ACHN (cell line): Measurements from ENCODE around the gene CXCL14.

ENCODE experiments used
- DNase-seq: peaks from one replicate; pipeline ENCODE4 v3.0.0-alpha.2; 2015
- in situ Hi-C: cut with HindIII; loops from 2 replicates; pipeline ENCODE4 v1.10.0; 2017; ENCODE audit warnings: low sequenced_read_pairs, low pct_ligation_motif_present, low pct_unique_long_range_greater_than_20kb

The CXCL14 gene

DNA sequence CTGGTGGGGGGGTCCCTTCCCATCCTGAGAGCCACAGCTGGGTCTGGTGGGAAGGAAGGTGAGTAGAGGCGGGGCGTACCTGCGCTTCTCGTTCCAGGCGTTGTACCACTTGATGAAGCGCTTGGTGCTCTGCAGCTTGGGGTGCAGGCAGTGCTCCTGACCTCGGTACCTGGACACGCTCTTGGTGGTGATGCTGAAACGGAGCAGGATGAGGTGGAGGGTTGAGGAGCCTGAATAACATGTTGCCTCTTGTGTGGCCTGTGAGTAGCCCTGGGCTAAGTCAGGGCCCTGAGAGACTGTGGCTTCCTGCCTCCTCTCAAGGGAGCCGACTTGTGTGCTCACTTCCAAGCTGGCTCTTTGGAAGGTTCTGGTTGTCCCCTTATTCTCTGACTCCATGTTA is 4.3 kb downstream of the CXCL14 start:
- DNase-seq, result no peak
- in situ Hi-C loops, result loop anchor here (25.0 kb wide), 1 partner anchor 163 kb away; no protein-coding TSS in a partner anchor

DNA sequence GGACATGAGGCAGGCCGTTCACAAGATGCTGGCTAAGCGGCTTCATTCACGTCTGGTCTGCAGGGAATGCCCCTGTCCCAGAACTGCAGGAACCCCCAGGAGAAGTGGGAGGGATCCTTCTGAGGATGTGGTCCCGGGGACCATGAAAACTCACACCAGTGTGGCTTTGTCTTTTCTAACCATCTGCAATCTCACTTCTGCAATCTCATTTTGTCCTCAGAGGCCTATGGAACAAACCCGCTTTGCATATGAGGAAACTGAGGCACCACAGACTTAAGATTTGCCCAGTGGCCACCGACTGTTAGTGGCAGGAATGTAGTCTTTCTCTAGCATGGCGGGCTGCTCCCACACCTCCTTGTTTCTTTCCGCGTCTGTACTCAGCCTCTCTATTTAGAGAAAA is 6.9 kb downstream of the CXCL14 start:
- in situ Hi-C loops, result loop anchor here (25.0 kb wide), 1 partner anchor 165 kb away; no protein-coding TSS in a partner anchor
- DNase-seq, result no peak

DNA sequence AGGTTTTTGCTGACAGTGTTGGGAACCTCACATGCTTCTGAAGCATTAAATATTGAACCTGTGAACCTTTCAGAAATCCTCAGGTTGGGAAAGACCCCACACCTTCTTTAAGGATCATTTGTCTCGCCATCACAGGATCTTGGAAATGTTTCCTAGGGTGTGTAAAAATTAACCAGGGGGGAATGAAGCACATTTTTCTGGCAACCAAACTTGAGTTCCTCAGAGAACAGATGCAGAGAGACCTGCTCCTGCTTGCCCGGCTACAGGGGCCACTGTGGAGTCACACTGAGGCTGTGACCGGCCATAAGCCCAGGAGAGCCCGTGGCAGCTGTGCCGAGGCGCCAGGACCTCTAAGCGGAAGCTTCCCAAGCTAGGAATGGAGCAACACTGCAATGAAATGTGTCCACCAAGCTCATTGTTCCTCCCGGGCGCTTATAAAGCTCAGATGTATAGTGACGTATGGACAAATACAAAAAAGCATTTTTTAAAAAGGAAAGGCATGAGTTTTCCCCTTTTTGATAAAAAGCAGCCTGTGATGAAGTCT is 7.7 kb downstream of the CXCL14 start:
- peak; percentile 25 for DNase-seq
- in situ Hi-C loops, result loop anchor here (25.0 kb wide), 1 partner anchor 166 kb away; no protein-coding TSS in a partner anchor

DNA sequence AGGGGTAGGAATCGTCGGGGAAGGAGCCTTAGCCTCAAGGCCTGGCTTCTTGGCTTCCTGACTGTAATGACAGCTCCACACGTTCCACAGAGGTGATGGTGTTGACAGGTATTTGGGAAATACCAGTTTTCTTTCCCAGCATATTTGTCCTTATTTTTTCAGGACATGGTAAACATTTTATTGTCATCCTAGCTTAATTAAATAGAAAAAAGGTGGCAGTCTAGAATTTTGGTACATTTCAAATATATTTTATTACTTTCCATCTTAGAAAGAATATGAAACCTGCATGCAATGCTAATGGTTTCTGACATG is 8.4 kb downstream of the CXCL14 start:
- DNase-seq, result no peak
- in situ Hi-C loops, result loop anchor here (25.0 kb wide), 1 partner anchor 167 kb away; no protein-coding TSS in a partner anchor

DNA sequence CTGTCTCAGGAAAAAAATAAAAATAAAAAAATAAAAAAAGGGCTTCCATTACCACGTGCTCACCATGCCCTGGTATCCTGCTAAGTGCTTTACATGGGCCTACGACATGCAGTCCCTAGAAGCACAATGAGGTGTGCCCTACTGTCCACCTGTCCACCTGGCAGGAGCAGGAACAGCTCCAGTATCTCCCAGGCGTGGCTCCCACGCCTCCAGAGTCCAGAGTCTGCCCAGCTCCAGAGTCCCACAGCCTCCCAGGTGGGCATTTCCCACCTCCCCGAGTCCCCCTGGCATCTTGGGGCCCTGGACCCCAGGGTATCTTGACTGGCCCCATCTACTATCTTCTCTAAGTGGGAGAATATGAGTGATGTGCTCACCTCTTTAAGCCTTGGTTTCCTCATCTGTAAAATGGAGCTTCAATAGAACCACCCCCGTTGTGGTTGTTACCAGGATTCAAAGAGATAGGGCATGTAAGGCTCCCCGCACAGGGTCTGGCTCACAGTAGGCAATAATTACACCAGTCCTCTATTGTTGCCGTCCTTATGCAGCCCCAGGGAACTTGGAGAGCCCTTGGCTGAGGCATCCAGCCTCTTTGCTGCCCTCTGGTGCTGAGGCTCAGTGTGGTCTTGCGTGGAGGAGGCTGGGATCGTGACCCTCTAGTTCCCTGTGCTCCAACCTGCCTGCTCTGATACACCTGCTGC is 8.9 kb downstream of the CXCL14 start:
- in situ Hi-C loops, result loop anchor here (25.0 kb wide), 1 partner anchor 167 kb away; no protein-coding TSS in a partner anchor

DNA sequence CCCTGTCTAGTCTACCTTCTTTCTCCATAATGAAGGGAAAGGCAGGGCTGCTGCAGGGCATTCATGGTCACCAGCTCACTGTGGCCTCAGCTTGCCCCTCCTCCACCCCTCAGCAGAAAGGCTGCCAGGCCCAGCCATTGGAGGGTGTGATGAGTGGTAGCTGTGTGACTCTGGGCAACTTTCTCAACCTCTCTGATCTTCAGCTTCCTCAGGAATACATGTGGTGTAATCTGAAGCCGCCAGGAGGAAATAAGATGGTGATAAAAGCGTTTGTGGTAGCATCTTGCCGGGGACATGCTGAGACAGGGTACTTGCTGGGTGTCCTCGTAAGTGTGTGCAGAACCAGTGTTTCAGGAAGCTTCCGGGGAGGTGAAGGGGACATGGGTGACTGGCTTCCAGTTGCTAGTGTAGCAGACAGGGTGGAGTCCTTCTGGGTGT is 9.8 kb downstream of the CXCL14 start:
- DNase-seq, result no peak
- in situ Hi-C loops, result loop anchor here (25.0 kb wide), 1 partner anchor 168 kb away; no protein-coding TSS in a partner anchor

More for the DNA sequence above, 8.9 kb downstream of the CXCL14 start:
- peak; percentile 64 for DNase-seq

DNA sequence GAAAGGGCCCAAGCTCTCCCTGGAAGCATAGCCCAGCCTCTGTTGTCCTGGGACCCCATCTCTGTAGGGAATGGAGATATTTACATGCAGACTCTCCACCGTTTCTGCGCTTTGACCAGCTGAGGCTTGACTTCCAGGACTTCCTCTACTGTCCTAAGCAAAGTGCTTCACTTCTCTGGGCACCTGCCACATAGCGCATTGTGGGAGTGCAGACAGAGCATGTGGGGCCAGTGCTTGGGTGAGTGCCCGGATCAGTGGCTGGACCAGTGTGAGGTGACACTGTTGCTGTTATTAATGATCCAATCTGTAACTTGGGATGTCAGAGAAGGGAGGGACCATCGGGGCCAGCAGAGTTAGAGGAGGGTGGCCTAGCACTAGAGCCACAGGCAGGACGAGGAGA is 10.5 kb downstream of the CXCL14 start:
- in situ Hi-C loops, result loop anchor here (25.0 kb wide), 1 partner anchor 169 kb away; no protein-coding TSS in a partner anchor
- no peak for DNase-seq

DNA sequence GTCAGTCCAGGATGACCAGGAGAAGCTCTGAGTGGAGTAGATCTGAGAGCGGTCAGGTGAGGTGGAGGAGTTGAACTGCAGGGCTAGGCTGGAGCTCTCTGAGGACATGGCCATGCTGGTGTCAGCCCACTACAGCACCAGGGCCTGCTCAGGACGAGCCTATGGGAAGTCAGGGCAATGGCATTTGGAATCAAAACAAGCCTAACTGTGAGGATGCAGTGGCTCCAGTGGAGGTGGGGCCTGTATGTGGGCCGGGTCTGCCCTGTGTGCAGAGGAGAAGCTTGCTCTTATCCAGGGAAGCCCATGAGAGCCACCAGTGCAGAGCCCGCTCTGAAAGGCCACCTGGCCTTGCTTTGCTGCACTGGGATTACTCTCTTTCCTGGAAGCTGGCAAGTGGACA is 11.1 kb downstream of the CXCL14 start:
- DNase-seq, result no peak
- in situ Hi-C loops, result loop anchor here (25.0 kb wide), 1 partner anchor 170 kb away; no protein-coding TSS in a partner anchor

DNA sequence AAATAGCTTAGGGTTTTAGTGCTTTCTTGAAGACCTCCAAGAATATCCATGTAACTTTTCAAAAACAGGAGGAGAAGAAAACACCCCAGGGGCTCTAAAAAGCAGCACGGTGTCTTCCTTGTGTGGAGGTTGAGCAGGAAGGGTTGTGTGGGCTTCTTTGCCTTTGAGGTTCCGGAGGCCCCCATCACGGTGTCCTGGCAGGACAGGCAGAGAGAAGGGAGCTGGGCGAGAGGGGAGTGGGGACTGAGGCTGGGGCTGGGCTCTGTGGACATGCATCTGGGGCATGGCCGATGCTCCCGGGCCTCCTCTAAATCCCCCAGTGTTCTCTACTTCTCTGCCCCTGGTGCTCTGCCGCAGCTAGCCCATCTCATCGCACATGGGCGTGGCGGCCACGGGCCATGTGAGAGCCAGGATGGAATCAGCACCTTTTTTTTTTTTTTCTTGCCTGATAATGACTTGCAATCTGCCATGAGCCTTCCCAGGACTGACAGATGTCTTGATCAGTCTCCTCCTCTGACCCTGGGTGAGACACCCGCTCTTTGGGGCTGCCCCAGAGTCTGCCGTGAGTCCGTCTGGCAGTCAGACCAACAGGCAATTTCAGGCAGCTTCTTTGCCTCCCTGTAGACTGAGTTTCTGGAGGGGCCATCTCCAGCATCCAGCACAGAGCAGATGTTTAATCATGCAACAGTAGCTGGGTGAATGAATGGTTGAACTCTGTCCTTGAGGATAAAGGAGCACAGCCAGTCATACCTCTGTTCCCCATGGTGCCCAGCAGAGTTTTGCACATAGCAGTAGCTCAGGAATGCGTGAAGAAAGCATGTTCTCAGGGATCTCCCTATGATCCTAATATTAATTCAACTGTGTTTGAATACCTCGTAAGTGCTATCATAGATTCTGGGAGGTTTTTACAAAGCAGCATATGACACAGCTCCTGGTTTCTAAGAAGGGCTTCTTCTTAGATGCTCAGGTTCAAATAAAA is 12.1 kb downstream of the CXCL14 start:
- in situ Hi-C loops, result loop anchor here (25.0 kb wide), 1 partner anchor 171 kb away; no protein-coding TSS in a partner anchor
- DNase-seq, result no peak

DNA sequence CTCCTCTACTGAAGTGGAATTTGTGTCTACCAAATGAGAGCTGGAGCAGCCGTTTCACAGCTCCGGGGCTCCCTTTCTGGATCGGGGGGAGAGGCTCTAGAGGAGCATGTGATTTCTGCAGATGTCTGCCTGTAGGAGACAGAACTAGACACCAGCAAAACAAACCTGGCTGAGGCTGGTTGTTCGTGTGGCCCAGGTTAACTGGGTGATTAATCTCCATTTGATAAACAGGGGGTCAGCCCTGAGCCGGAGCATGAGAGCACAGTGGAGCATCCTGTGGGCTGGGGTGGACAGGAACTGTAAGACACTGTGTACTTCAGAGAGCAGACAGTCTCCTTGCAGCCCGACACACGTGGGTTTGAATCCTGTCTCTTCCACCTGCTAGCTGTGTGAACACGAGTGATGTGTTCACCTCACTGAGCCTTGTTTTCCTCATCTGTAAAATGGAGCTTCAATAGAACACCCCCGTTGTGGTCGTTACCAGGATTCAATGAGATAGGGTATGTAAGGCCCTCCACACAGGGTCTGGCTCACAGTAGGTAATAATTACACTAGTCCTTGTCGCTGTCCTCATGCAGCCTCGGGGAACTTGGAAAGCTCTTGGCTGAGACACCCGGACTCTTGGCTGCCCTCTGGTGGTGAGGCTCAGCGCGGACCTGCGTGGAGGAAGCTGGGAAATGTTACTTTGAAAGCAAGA is 12.9 kb downstream of the CXCL14 start:
- DNase-seq, result peak; percentile 53
- in situ Hi-C loops, result loop anchor here (25.0 kb wide), 1 partner anchor 171 kb away; no protein-coding TSS in a partner anchor

DNA sequence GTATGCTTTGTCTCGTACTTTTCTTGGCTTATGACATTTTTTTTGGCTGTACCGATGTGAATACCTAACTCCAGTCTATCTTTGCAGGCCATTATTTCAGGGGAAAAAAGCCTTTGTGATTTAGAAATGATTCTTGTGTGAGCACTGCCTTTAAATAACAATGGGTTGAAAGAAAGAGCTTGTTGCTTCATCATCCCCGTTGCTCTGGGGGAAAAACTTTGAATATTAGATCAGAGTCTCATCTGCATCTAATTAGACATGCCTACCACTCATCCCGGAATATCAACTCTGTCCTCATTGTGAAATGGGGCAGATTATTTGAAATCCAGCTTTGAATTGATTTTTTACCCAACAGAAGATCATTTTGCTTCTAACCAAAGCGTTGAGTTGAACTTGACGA is 13.5 kb downstream of the CXCL14 start:
- in situ Hi-C loops, result loop anchor here (25.0 kb wide), 1 partner anchor 172 kb away; no protein-coding TSS in a partner anchor
- DNase-seq, result no peak

DNA sequence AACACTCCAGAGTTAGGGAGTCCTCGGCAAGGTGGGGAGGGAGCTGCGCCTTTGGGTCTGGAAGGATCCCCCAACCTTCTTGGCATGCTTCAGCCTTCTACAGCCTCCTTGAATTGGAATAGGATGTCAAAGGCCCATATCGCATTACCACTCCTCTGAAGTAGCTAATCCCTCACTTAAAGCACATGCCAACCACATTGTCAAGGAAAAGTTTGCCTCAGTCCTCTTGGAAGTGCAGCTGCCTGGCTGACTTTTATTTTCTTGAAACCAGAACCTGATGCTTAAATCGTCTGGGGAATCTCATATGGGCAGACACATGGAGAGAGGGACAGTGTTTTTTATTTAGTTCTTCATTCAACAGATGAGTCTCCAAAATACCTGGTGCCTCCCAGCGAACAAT is 14.5 kb downstream of the CXCL14 start:
- in situ Hi-C loops, result loop anchor here (25.0 kb wide), 1 partner anchor 173 kb away; no protein-coding TSS in a partner anchor
- no peak for DNase-seq

DNA sequence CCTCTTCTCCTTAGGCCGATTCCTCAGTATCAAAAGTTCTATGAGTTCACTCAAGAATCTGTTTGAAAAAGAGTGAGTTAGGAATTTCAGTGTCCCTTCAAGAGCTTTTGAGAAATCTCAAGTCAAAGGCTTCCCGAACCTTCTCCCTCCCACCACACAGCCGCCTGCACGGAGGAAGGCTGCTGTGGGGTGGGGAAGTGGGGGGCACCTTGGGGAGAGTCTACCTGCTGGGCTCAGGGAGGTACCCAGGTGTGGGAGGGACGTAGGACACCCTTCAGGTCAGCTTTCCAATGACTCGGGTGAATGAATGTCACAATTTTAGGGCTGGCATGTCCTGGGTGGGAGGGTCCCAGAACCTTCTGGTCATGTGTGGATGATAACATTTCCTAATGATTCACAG is 17.5 kb downstream of the CXCL14 start:
- in situ Hi-C loops, result loop anchor here (25.0 kb wide), 1 partner anchor 176 kb away; no protein-coding TSS in a partner anchor
- DNase-seq, result no peak

DNA sequence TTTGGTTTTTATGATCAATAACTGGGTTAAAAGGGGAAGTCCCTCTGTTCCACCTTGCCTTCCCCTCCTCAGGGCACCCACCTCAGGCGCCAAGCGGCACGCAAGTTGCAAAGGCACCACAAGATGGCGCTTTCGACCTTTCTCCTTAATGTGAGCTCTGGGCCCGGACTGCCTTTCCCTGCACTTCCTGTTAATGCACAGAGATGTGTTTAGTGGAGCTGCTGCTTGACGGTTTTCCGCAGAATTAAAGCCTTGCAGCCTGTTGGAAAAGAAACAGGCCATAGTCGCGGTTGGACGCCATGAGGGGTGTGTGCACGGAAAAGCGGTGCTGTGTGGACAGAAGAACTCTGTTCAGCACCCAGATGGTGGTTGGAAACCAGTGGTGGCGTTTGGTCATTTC is 17.9 kb downstream of the CXCL14 start:
- in situ Hi-C loops, result loop anchor here (25.0 kb wide), 1 partner anchor 176 kb away; no protein-coding TSS in a partner anchor
- DNase-seq, result peak; percentile 76

DNA sequence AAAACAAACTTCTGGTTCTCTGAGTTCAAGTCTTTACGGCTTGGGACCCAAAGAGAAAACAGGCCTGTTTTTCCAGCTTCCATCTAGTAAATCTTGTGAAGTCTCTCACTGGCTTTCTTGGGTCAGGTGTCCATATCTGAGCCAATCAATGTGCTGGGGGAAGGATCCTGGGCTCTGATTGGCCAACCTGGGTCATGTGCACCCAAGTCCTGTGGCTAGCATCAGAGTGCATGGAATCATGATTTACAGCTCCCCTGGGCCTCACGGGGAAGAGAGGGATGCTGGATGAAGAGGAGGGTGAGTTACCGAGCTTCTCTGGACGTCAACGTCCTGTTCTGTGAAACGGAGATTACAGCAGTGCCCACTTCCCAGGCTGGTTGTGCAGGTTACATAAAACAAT is 19.4 kb downstream of the CXCL14 start:
- in situ Hi-C loops, result loop anchor here (10.0 to 25.0 kb wide), 2 partner anchors 95 to 178 kb away; no protein-coding TSS in a partner anchor
- no peak for DNase-seq

DNA sequence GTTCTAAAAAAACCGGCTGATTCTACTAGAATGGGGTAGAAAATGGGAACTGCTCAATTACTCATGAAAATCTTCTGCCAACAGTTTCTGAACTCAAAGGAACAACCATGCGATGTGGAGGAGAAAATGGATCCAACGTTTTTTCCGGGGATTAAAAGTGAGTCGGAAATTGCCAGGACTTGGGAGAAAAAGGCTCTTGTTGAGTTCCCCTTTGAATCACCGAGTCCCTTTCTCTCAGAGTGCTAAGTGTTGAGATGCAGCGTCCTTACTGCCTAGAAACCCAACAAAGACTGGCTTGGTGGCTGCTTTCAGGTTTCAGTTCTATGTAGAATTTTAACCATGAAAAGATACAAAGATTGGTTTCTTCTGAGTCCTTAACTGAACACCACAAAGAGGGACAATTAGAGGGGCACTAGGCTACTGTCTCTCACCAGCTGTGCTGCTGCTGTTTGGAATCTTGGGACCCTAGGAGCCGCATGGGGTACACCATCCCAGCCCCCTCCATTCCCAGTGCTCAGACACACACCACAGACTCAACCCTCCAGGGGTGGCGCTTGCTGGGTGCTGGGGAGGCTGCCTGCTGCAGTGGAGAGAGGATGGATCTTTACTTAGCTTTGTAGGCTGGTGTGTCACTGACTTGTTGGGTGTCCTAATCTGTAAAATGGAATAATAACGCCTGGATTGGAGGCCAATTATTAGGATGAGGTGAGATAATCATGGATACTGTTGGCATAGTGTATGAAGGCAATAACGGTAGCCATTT is 21.5 kb downstream of the CXCL14 start:
- no peak for DNase-seq
- in situ Hi-C loops, result loop anchor here (10.0 to 25.0 kb wide), 2 partner anchors 92 to 180 kb away; no protein-coding TSS in a partner anchor

DNA sequence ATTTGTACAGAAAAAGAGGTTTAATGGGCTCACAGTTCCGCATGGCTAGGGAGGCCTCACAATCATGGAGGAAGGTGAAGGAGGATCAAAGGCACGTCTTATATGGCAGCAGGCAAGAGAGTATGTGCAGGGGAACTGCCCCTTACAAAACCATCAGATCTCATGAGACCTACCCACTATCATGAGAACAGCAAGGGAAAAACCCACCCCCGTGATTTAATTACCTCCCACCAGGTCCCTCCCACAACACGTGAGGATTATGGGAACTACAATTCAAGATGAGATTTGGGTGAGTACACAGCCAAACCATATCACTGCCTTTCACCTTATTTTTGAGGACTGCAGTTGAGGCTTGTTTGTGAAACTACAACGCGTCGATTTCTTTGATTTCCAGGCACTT is 22.2 kb downstream of the CXCL14 start:
- DNase-seq, result no peak
- in situ Hi-C loops, result loop anchor here (10.0 to 25.0 kb wide), 2 partner anchors 92 to 181 kb away; no protein-coding TSS in a partner anchor
